SU-DHL-6 (cell line): Measurements from ENCODE around the gene MTCL1.

ENCODE experiments used
- EZH2phosphoT487 ChIP-seq: fragments of 200-600 bp; sonication (generic), shearing (Covaris generic); conservative IDR thresholded peaks from 2 replicates; pipeline ENCODE4 v1.6.1; 2018; ENCODE audit warnings: mild to moderate bottlenecking, antibody characterized with exemption, low read length, moderate library complexity, mixed read lengths
- TF ChIP-seq, protein P1 (sequence below): fragments of 200-600 bp; sonication (generic); IDR thresholded peaks from one replicate; pipeline ENCODE4 v1.5.1; 2017; ENCODE audit warnings: antibody characterized with exemption, mild to moderate bottlenecking, low read length, moderate library complexity; ENCODE audit not compliant: insufficient read depth, poor library complexity, severe bottlenecking

DNA sequence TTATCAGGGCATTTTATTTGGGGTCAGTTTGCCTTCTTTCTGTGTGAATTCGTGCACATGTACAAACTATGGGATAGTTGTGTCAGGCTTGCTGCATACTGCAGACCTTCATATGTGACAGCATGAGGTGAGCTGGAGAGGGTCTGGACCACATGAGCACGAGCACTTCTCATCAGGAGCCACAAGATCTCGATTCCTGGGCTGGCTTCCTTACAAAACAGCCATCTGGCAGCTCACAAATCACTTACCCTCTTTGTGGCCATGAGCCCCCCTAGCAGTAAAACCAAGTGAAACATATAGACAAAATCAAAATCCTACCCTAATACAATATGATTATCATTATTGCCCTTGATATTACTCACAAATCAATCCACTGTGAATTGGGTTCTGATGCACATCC lies 121.2 kb downstream of the MTCL1 start:
- TF ChIP-seq, protein P1, sequence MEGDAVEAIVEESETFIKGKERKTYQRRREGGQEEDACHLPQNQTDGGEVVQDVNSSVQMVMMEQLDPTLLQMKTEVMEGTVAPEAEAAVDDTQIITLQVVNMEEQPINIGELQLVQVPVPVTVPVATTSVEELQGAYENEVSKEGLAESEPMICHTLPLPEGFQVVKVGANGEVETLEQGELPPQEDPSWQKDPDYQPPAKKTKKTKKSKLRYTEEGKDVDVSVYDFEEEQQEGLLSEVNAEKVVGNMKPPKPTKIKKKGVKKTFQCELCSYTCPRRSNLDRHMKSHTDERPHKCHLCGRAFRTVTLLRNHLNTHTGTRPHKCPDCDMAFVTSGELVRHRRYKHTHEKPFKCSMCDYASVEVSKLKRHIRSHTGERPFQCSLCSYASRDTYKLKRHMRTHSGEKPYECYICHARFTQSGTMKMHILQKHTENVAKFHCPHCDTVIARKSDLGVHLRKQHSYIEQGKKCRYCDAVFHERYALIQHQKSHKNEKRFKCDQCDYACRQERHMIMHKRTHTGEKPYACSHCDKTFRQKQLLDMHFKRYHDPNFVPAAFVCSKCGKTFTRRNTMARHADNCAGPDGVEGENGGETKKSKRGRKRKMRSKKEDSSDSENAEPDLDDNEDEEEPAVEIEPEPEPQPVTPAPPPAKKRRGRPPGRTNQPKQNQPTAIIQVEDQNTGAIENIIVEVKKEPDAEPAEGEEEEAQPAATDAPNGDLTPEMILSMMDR: no peak
- TF ChIP-seq EZH2phosphoT487: no peak
